22Rv1 (cell line): ENCODE measurements around the gene SCN3A.

Experiments
- H3K27ac ChIP-seq: fragments of 450-650 bp; 2 replicates; pipeline ENCODE4 v1.5.1; 2017
- ZFX ChIP-seq: fragments of 450-650 bp; IDR thresholded peaks from 2 replicates; pipeline ENCODE4 v1.6.1; 2017; ENCODE audit warnings: antibody characterized with exemption, borderline replicate concordance
- TF ChIP-seq, protein P1 (sequence below): fragments of 450-650 bp; IDR thresholded peaks from 2 replicates; pipeline ENCODE4 v1.5.1; 2017; ENCODE audit warnings: mild to moderate bottlenecking

The SCN3A gene

DNA sequence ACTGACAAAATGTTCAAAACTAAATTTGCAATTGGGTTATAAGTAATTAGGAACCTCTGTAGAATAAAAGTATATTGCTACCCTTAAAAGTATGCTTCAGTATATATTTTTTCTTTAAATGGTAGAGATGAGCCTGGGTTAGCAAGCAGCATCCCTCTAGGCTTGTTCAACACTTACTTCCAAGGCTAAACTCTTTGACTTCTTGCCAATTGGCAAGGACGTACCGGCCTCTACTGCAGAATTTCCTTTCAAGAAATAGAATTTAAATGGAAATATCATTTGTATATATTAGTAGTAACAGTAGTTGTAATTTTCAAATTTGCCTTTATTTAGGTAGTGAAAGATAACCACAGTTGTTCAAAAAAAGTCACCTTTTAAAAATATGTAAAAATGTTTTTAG lies 143.4 kb downstream of the SCN3A start:
- TF ChIP-seq ZFX: no peak
- TF ChIP-seq, protein P1, sequence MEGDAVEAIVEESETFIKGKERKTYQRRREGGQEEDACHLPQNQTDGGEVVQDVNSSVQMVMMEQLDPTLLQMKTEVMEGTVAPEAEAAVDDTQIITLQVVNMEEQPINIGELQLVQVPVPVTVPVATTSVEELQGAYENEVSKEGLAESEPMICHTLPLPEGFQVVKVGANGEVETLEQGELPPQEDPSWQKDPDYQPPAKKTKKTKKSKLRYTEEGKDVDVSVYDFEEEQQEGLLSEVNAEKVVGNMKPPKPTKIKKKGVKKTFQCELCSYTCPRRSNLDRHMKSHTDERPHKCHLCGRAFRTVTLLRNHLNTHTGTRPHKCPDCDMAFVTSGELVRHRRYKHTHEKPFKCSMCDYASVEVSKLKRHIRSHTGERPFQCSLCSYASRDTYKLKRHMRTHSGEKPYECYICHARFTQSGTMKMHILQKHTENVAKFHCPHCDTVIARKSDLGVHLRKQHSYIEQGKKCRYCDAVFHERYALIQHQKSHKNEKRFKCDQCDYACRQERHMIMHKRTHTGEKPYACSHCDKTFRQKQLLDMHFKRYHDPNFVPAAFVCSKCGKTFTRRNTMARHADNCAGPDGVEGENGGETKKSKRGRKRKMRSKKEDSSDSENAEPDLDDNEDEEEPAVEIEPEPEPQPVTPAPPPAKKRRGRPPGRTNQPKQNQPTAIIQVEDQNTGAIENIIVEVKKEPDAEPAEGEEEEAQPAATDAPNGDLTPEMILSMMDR: no peak
- no peak overlapping the region for H3K27ac ChIP-seq

DNA sequence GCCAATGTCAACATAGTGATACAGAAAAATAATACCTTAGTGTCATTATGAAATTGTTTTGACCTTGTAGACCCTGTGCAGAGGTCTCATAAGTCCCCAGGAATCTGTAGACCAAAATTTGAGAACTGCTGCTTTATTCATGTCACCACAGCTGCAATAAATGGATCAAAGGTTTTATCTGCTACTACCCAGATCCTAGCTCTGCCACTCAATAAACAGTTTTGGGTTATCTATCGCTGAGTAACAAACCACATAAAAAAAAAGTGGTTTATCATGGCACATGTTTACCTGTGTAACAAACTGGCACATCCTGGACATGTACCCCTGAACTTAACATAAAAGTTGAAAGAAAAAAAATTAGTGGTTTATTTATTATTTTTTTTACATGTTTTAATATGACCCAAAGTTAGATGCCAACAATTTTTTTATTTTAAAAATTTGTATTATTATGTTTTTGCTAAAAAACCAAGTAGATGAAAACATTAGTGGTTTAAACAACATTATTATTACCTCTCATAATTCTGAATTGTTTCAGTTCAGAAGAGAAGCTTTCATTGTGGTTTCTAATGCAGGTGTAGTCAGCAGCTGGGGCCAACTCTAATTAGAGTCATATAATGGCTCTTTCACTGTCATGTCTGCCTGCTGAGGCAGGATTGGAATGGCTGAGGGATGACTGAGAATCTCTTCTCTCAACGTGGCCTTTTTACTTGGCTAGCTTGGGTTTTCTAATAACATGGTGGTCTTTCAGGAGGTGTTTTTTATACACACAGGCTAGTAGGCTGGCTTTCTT lies 145.2 kb downstream of the SCN3A start:
- H3K27ac ChIP-seq: no peak overlapping the region
- no peak for TF ChIP-seq ZFX
- TF ChIP-seq, protein P1: no peak

DNA sequence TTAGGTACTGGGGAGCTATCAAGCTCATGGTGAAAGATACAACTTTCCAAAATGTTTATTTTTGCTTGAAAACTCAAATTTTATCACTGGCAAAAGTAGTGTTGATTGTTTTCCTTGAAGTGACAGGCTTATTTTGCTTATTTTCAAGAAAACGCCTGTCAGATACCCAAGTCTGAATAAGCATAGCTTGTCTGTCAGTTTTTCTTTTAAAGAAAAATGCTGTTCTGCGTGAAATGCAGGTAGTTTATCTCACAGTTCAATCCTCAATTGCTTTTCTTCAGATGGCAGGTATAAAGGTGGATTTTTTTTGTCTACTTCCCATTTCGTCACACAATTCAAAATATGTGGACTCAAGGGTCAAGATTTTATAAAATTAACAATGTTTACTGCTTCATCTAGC lies 145.9 kb downstream of the SCN3A start:
- no peak overlapping the region for H3K27ac ChIP-seq
- no peak for TF ChIP-seq ZFX
- TF ChIP-seq, protein P1: no peak

DNA sequence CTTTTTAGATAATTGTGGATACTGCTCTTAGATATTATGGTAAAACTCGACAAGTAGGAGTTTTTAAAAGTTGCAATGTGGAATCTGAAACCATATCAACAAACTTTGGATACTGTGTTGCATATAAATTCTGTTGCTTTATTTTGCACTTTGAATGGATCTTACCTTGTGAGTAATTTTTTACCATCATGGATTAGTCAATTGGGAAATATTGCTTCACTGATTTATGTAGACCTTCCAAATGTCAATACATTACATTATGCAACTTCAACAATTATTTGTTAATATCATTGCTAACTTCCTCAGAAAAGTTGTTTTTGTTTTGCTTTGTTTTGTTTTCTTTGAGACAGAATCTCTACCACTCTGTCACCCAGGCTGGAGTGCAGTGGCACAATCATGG lies 146.5 kb downstream of the SCN3A start:
- TF ChIP-seq, protein P1: no peak
- TF ChIP-seq ZFX: no peak

DNA sequence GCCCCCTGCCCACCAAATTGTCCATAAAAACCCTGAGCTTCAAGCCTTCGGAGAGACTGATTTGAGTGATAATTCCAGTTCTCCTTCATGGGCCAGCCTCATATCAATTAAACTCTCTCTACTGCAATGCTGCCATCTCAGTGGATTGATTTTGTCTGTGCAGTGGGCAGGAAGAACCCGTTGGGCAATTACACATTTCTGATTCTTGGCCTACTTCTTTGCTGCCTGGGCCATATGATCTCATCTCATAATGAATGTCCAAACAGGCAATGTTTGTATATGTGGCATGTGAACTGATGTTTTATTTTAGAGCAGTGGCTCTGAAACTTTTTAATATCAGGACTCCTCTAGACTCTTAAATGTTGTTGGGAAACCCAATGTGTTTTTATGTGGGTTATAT lies 147.3 kb downstream of the SCN3A start:
- TF ChIP-seq, protein P1: no peak
- TF ChIP-seq ZFX: no peak
- H3K27ac ChIP-seq: no peak overlapping the region

More for the DNA sequence above, 146.5 kb downstream of the SCN3A start:
- no peak overlapping the region for H3K27ac ChIP-seq

DNA sequence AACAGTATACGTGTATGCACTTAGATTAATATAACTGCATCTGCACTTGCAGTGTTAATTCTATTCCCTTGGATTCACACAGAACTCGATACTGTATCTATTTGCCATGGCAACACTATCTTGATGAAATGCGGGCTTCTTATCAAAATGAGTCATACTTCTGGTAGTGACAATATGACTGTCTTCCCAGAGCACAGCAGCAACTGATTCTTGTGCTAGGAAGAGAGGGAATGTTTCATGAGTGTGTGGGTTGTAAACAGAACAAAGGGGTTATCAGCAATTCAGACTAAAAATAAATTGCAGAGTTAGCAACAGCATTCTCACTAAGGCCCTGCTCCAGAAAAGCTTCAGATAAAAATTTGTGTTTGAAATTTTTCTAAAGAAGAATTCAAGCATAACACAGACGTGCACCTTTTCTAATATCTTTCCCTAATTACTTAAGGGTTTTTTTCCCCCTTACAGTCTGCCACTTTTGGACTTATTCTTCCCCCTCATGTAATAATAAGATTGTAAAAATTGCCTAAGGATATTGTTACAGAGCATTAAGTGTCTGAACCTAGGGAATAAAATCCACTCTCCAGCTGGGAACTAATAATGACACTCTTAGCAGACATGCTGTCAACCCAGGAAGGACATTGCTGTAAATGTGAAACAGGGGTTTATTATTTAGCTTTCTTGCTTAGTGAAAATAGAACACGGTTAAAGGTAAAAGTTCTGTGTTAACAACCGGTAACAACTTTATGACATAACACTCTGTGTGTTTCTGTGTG lies 148.6 kb downstream of the SCN3A start:
- TF ChIP-seq ZFX: no peak
- TF ChIP-seq, protein P1: no peak

DNA sequence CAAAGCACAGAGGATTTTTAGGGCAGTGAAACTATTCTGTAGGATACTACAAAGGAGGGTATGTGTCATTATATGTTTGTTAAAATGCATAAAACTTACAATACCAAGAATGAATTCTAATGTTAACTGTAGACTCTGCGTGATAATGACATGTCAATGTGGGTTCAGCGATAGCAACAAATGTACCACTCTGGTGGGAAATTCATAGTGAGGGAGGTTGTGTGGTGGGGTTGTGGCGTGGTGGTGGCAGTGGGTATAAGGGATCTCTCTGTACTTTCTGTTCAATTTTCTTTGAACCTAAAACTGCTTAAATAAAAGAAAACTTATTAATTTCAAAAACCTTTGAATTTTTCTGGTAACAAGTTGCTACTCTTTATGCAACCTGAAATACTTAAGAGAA lies 149.2 kb downstream of the SCN3A start:
- TF ChIP-seq ZFX: no peak
- TF ChIP-seq, protein P1: no peak
- H3K27ac ChIP-seq: no peak overlapping the region

More for the DNA sequence above, 148.6 kb downstream of the SCN3A start:
- H3K27ac ChIP-seq: no peak overlapping the region
